ENCODE measurements around the gene SEMA3D.

DNA sequence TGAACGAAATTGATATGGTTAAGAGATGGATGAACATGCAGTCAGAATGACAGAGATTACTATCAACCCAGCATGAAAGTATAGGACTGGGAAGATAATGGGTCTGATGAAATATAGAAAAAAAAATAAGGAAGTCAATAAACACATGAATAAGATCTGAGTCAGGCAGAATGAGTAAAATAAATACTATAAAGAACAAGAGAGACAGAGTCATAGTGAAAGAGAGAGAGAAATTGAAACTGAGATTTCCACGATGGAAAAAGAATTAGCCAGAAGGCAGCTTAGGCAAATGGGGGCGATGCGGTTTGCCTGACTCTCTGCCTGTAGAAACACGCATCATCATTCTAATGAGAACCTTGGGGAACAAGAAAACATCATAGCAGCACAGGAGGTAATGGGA, 26.6 kb downstream of the SEMA3D start:
- TF ChIP-seq POLR2AphosphoS5 (IDR thresholded peaks at IDR 0.05; ENCODE audit: low read depth) (no peak), EZH2 (IDR thresholded peaks at IDR 0.05; ENCODE audit: low read depth, unreplicated experiment) (no peak), ZNF331 (CRISPR knock-in tag; IDR thresholded peaks at IDR 0.05; ENCODE audit: low read depth) (no peak)
- TF ChIP-seq, protein P1, sequence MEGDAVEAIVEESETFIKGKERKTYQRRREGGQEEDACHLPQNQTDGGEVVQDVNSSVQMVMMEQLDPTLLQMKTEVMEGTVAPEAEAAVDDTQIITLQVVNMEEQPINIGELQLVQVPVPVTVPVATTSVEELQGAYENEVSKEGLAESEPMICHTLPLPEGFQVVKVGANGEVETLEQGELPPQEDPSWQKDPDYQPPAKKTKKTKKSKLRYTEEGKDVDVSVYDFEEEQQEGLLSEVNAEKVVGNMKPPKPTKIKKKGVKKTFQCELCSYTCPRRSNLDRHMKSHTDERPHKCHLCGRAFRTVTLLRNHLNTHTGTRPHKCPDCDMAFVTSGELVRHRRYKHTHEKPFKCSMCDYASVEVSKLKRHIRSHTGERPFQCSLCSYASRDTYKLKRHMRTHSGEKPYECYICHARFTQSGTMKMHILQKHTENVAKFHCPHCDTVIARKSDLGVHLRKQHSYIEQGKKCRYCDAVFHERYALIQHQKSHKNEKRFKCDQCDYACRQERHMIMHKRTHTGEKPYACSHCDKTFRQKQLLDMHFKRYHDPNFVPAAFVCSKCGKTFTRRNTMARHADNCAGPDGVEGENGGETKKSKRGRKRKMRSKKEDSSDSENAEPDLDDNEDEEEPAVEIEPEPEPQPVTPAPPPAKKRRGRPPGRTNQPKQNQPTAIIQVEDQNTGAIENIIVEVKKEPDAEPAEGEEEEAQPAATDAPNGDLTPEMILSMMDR (conservative IDR thresholded peaks at IDR 0.05; ENCODE audit: low read depth in 2 of 2), result no peak
- TF ChIP-seq, protein P2, sequence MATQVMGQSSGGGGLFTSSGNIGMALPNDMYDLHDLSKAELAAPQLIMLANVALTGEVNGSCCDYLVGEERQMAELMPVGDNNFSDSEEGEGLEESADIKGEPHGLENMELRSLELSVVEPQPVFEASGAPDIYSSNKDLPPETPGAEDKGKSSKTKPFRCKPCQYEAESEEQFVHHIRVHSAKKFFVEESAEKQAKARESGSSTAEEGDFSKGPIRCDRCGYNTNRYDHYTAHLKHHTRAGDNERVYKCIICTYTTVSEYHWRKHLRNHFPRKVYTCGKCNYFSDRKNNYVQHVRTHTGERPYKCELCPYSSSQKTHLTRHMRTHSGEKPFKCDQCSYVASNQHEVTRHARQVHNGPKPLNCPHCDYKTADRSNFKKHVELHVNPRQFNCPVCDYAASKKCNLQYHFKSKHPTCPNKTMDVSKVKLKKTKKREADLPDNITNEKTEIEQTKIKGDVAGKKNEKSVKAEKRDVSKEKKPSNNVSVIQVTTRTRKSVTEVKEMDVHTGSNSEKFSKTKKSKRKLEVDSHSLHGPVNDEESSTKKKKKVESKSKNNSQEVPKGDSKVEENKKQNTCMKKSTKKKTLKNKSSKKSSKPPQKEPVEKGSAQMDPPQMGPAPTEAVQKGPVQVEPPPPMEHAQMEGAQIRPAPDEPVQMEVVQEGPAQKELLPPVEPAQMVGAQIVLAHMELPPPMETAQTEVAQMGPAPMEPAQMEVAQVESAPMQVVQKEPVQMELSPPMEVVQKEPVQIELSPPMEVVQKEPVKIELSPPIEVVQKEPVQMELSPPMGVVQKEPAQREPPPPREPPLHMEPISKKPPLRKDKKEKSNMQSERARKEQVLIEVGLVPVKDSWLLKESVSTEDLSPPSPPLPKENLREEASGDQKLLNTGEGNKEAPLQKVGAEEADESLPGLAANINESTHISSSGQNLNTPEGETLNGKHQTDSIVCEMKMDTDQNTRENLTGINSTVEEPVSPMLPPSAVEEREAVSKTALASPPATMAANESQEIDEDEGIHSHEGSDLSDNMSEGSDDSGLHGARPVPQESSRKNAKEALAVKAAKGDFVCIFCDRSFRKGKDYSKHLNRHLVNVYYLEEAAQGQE (IDR thresholded peaks at IDR 0.05; ENCODE audit: unreplicated experiment), result no peak

All from GM23338 (cell line).